Heart right ventricle (tissue), 16 donors: Measurements from ENCODE around the gene CASK. TPM values are rescaled to one million over a fixed set of nuclear protein-coding genes. Genes with fewer than 3 reads are reported as not detected.

Experiments used
- ATAC-seq, 8 donors: fragments of 200-7000 bp; cut with Tn5 transposase; one replicate each; pipeline ENCODE4 v1.9.1; 2020; ENCODE audit warnings: mild to moderate bottlenecking in 8 of 8, moderate library complexity in 8 of 8, moderate number of reproducible peaks in 1 of 8
- DNase-seq, 2 donors: peaks; one replicate each; pipeline ENCODE4 v3.0.0-alpha.2; 2020
- H3K27ac ChIP-seq, 10 donors: fragments of 200-600 bp; sonication (generic) in 2 of 10; one replicate each; pipeline versions ENCODE4 v1.5.0 to v1.8.0; 2020 to 2022; ENCODE audit warnings: mild to moderate bottlenecking in 3 of 10
- H3K27me3 ChIP-seq, 7 donors: fragments of 200-600 bp; one replicate each; pipeline ENCODE4 v1.8.0; 2021 to 2022; ENCODE audit warnings: mild to moderate bottlenecking in 2 of 7
- H3K36me3 ChIP-seq, 9 donors: fragments of 200-600 bp; sonication (generic) in 1 of 9; one replicate each; pipeline versions ENCODE4 v1.5.0 to v1.8.0; 2020 to 2022; ENCODE audit warnings: mild to moderate bottlenecking in 2 of 9
- H3K4me1 ChIP-seq, 9 donors: fragments of 200-600 bp; sonication (generic) in 1 of 9; one replicate each; pipeline versions ENCODE4 v1.5.0 to v1.8.0; 2020 to 2022; ENCODE audit warnings: mild to moderate bottlenecking in 4 of 9
- H3K4me3 ChIP-seq, 10 donors: fragments of 200-600 bp; sonication (generic) in 2 of 10; one replicate each; pipeline versions ENCODE4 v1.5.0 to v1.8.0; 2020 to 2022; ENCODE audit warnings: mild to moderate bottlenecking in 7 of 10, moderate library complexity in 2 of 10
- H3K9me3 ChIP-seq, 11 donors: fragments of 200-600 bp in 10 of 11; sonication (generic) in 2 of 11; one replicate each; pipeline versions ENCODE4 v1.5.0 to v1.8.0; 2013 to 2022; ENCODE audit warnings: mild to moderate bottlenecking in 2 of 11, control low read depth in 1 of 11, moderate library complexity in 1 of 11
- CTCF ChIP-seq, 9 donors: fragments of 200-600 bp; sonication (generic) in 2 of 9; IDR thresholded peaks; one replicate each; pipeline versions ENCODE4 v1.5.0 to v1.8.0; 2021 to 2022; ENCODE audit warnings: antibody characterized with exemption in 9 of 9, mild to moderate bottlenecking in 5 of 9, moderate library complexity in 1 of 9
- WGBS, 2 donors: extraction: QIAGEN DNeasy Blood & Tissue Kit; methylation state at CpG; one replicate each; pipeline ENCODE4 v1.1.7; 2013; ENCODE audit warnings: inconsistent platforms in 1 of 2; 5-methylcytosine and 5-hydroxymethylcytosine counted together
- intact Hi-C, 10 donors: fragments of 100-400 bp; cut with DNase I; formaldehyde crosslinking; loops; one replicate each; pipeline versions ENCODE4 v1.11.1 to v1.14.2; 2022
- polyA plus RNA-seq, 2 donors: library from polyadenylated mRNA; stranded (reverse); fragments of 200-250 nt; gene quantifications; one replicate each; pipeline ENCODE4 v1.2.3, GENCODE V29; 2013
- total RNA-seq, 10 donors: library from RNA; stranded (reverse); fragmentation: NEBNext Ultra II Directional in 3 of 10; extraction: Animal tissue kit (Norgen Biotek cat#: 25700) in 3 of 10; gene quantifications; one replicate each; pipeline versions ENCODE4 v1.2.1 to v1.2.4, GENCODE V29; 2021 to 2023
- donor health status: Arrhythmogenic right ventricular cardiomyopathy.
- donor health status: ischemic (EF 13 %, LVEDD 7.1; RV severe dilation, severe dysfunction).
- donor health status: healthy with polysubstance abuse.
- donor health status: DM: no; HTN: yes; CAD: no.
- donor health status: DM: no; HTN: no; CAD: no.
- donor health status: ischemic (EF 25% LVEDD 6.9; RV normal size, moderate dysfunction).
- donor health status: ischemic (EF 25% LVEDD 5.7; RV mildly dilated, moderate dysfunction).
- donor health status: healthy.
- donor health status: DM: yes; HTN: yes; CAD: no.
- donor health status: Ischemic cardiomyopathy.
- donor health status: ischemic (EF 35%, LVEDD 5.7; RV mildly dilated, moderate dysfunction).
- donor health status: nonischemic (EF 11% LVEDD 7.7; RV severe dilation, severe dysfunction).
- donor health status: DM: yes; HTN: yes; CAD: no.
- donor health status: PGD.
- donor health status: ischemic (EF 29% LVEDD 5.4; RV normal size, mild dysfunction).
- donor health status: nonischemic (EF 23%, LVEDD 6.1; RV moderate dilation, normal function).

Gene CASK
- total and polyA plus RNA-seq, 12 donors, result 2.2 to 20.7 (median 12.7) TPM

- H3K36me3 ChIP-seq, result peaks cover 0 to 13% (median 0%) of the 10 kb centered on the region in 9 donors
- H3K27me3 ChIP-seq, result peaks cover 0 to 32% (median 0%) of the 10 kb centered on the region in 7 donors
- H3K9me3 ChIP-seq, result no peaks in the 10 kb centered on the region
- TF ChIP-seq CTCF (IDR thresholded peaks at IDR 0.05), result no peak
- DNase-seq (no peak), ATAC-seq (no peak)
- WGBS, 2 donors, result 69 to 80% methylated on average over 1 of the region's 1 CpG
- intact Hi-C loops, result no loop called here
- peak overlapping the region in 1 of 10 donors; percentile 49 for H3K27ac ChIP-seq
- no peak overlapping the region for H3K4me3 ChIP-seq
- H3K4me1 ChIP-seq, result peaks cover 0 to 4% (median 0%) of the 10 kb centered on the region in 9 donors
Observed at GRCh38 chrX:41604766-41605543, 318.4 kb downstream of the CASK start.

- Histone ChIP-seq H3K4me3 (no peak overlapping the region), H3K4me1 (peaks cover 0 to 11% (median 0%) of the 10 kb centered on the region in 9 donors), H3K36me3 (peaks cover 0 to 7% (median 0%) of the 10 kb centered on the region in 9 donors), H3K27ac (peak overlapping the region in 1 of 10 donors; percentile 32), H3K9me3 (no peaks in the 10 kb centered on the region), H3K27me3 (peaks cover 0 to 32% (median 0%) of the 10 kb centered on the region in 7 donors)
- DNase-seq (no peak), ATAC-seq (no peak)
- WGBS, 2 donors, result 100% methylated on average over 2 of the region's 2 CpGs
- no peak for TF ChIP-seq CTCF (IDR thresholded peaks at IDR 0.05)
- intact Hi-C loops, result no loop called here
Observed at GRCh38 chrX:41604177-41604576, 319.2 kb downstream of the CASK start.

GRCh38 chrX:41603596-41603995, 319.8 kb downstream of the CASK start:
- ATAC-seq (no peak), DNase-seq (no peak)
- 84 to 97% methylated on average over 1 of the region's 1 CpG for WGBS, 2 donors
- intact Hi-C loops, result no loop called here
- H3K4me3 ChIP-seq, result no peak overlapping the region
- H3K4me1 ChIP-seq, result peaks cover 0 to 13% (median 0%) of the 10 kb centered on the region in 9 donors
- no peak for TF ChIP-seq CTCF (IDR thresholded peaks at IDR 0.05)
- H3K36me3 ChIP-seq, result peaks cover 0 to 1% (median 0%) of the 10 kb centered on the region in 9 donors
- H3K9me3 ChIP-seq, result no peaks in the 10 kb centered on the region
- no peak overlapping the region for H3K27ac ChIP-seq
- peaks cover 0 to 32% (median 0%) of the 10 kb centered on the region in 7 donors for H3K27me3 ChIP-seq

GRCh38 chrX:41602816-41603345, 320.5 kb downstream of the CASK start:
- Histone ChIP-seq H3K36me3 (no peaks in the 10 kb centered on the region), H3K27ac (no peak overlapping the region), H3K9me3 (no peaks in the 10 kb centered on the region), H3K4me1 (peaks cover 0 to 13% (median 0%) of the 10 kb centered on the region in 9 donors), H3K4me3 (no peak overlapping the region), H3K27me3 (peaks cover 0 to 31% (median 0%) of the 10 kb centered on the region in 7 donors)
- WGBS, 2 donors, result 98 to 100% methylated on average over 2 of the region's 2 CpGs
- TF ChIP-seq CTCF (IDR thresholded peaks at IDR 0.05), result no peak
- DNase-seq (no peak), ATAC-seq (no peak)
- intact Hi-C loops, result no loop called here
